ENCODE measurements around the gene KIR3DL2. TPM values are rescaled to one million over a fixed set of nuclear protein-coding genes. Genes with fewer than 3 reads are reported as not detected.

KIR3DL2 gene
- total and polyA plus RNA-seq, 2 experiments from 2014 or later = not detected

DNA sequence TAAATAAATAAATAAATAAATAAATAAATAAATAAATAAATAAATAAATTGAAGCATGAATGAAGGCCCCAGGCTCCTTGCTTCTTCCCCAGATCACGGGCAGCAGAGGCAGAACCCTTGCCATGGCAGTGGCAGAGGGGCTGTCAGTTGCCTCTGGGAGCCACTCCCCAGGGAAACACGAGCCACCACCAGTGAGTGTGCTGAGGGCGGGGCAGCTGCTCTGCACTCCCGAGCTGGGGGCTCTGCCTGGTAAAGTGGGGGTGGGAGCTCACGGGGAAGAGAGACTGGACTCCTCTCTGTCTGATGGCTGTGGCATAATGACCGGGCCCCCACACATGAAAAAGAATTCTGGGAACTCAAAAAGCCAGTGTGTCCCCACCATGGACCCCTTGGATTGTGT, 31.6 kb downstream of the KIR3DL2 start (continued):
- TF ChIP-seq, protein P1, sequence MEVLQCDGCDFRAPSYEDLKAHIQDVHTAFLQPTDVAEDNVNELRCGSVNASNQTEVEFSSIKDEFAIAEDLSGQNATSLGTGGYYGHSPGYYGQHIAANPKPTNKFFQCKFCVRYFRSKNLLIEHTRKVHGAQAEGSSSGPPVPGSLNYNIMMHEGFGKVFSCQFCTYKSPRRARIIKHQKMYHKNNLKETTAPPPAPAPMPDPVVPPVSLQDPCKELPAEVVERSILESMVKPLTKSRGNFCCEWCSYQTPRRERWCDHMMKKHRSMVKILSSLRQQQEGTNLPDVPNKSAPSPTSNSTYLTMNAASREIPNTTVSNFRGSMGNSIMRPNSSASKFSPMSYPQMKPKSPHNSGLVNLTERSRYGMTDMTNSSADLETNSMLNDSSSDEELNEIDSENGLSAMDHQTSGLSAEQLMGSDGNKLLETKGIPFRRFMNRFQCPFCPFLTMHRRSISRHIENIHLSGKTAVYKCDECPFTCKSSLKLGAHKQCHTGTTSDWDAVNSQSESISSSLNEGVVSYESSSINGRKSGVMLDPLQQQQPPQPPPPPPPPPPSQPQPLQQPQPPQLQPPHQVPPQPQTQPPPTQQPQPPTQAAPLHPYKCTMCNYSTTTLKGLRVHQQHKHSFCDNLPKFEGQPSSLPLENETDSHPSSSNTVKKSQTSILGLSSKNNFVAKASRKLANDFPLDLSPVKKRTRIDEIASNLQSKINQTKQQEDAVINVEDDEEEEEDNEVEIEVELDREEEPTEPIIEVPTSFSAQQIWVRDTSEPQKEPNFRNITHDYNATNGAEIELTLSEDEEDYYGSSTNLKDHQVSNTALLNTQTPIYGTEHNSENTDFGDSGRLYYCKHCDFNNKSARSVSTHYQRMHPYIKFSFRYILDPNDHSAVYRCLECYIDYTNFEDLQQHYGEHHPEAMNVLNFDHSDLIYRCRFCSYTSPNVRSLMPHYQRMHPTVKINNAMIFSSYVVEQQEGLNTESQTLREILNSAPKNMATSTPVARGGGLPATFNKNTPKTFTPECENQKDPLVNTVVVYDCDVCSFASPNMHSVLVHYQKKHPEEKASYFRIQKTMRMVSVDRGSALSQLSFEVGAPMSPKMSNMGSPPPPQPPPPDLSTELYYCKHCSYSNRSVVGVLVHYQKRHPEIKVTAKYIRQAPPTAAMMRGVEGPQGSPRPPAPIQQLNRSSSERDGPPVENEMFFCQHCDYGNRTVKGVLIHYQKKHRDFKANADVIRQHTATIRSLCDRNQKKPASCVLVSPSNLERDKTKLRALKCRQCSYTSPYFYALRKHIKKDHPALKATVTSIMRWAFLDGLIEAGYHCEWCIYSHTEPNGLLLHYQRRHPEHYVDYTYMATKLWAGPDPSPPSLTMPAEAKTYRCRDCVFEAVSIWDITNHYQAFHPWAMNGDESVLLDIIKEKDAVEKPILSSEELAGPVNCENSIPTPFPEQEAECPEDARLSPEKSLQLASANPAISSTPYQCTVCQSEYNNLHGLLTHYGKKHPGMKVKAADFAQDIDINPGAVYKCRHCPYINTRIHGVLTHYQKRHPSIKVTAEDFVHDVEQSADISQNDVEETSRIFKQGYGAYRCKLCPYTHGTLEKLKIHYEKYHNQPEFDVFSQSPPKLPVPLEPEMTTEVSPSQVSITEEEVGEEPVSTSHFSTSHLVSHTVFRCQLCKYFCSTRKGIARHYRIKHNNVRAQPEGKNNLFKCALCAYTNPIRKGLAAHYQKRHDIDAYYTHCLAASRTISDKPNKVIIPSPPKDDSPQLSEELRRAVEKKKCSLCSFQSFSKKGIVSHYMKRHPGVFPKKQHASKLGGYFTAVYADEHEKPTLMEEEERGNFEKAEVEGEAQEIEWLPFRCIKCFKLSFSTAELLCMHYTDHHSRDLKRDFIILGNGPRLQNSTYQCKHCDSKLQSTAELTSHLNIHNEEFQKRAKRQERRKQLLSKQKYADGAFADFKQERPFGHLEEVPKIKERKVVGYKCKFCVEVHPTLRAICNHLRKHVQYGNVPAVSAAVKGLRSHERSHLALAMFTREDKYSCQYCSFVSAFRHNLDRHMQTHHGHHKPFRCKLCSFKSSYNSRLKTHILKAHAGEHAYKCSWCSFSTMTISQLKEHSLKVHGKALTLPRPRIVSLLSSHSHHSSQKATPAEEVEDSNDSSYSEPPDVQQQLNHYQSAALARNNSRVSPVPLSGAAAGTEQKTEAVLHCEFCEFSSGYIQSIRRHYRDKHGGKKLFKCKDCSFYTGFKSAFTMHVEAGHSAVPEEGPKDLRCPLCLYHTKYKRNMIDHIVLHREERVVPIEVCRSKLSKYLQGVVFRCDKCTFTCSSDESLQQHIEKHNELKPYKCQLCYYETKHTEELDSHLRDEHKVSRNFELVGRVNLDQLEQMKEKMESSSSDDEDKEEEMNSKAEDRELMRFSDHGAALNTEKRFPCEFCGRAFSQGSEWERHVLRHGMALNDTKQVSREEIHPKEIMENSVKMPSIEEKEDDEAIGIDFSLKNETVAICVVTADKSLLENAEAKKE (CRISPR knock-in tag; IDR thresholded peaks at IDR 0.05) = no peak
- TF ChIP-seq ZNF114 (CRISPR knock-in tag; IDR thresholded peaks at IDR 0.05) (no peak), STAT1 (IDR thresholded peaks at IDR 0.05; ENCODE audit: unreplicated experiment) (no peak), CREB1 (CRISPR knock-in tag; IDR thresholded peaks at IDR 0.05; ENCODE audit: low read depth) (no peak), EZH2 (IDR thresholded peaks at IDR 0.05; ENCODE audit: low read depth, unreplicated experiment) (no peak), EZH2phosphoT487 (IDR thresholded peaks at IDR 0.05; ENCODE audit: unreplicated experiment) (no peak), POLR2AphosphoS5 (IDR thresholded peaks at IDR 0.05; ENCODE audit: low read depth) (no peak)
- TF ChIP-seq, protein P2, sequence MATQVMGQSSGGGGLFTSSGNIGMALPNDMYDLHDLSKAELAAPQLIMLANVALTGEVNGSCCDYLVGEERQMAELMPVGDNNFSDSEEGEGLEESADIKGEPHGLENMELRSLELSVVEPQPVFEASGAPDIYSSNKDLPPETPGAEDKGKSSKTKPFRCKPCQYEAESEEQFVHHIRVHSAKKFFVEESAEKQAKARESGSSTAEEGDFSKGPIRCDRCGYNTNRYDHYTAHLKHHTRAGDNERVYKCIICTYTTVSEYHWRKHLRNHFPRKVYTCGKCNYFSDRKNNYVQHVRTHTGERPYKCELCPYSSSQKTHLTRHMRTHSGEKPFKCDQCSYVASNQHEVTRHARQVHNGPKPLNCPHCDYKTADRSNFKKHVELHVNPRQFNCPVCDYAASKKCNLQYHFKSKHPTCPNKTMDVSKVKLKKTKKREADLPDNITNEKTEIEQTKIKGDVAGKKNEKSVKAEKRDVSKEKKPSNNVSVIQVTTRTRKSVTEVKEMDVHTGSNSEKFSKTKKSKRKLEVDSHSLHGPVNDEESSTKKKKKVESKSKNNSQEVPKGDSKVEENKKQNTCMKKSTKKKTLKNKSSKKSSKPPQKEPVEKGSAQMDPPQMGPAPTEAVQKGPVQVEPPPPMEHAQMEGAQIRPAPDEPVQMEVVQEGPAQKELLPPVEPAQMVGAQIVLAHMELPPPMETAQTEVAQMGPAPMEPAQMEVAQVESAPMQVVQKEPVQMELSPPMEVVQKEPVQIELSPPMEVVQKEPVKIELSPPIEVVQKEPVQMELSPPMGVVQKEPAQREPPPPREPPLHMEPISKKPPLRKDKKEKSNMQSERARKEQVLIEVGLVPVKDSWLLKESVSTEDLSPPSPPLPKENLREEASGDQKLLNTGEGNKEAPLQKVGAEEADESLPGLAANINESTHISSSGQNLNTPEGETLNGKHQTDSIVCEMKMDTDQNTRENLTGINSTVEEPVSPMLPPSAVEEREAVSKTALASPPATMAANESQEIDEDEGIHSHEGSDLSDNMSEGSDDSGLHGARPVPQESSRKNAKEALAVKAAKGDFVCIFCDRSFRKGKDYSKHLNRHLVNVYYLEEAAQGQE (IDR thresholded peaks at IDR 0.05; ENCODE audit: unreplicated experiment) = no peak
- TF ChIP-seq, protein P3, sequence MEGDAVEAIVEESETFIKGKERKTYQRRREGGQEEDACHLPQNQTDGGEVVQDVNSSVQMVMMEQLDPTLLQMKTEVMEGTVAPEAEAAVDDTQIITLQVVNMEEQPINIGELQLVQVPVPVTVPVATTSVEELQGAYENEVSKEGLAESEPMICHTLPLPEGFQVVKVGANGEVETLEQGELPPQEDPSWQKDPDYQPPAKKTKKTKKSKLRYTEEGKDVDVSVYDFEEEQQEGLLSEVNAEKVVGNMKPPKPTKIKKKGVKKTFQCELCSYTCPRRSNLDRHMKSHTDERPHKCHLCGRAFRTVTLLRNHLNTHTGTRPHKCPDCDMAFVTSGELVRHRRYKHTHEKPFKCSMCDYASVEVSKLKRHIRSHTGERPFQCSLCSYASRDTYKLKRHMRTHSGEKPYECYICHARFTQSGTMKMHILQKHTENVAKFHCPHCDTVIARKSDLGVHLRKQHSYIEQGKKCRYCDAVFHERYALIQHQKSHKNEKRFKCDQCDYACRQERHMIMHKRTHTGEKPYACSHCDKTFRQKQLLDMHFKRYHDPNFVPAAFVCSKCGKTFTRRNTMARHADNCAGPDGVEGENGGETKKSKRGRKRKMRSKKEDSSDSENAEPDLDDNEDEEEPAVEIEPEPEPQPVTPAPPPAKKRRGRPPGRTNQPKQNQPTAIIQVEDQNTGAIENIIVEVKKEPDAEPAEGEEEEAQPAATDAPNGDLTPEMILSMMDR (conservative IDR thresholded peaks at IDR 0.05; ENCODE audit: low read depth in 2 of 2) = no peak
